ENCODE measurements around the gene NAA15.
"Not testable (repeated sequence)": the region's sequence is repeated elsewhere in the genome, so short reads cannot be mapped to it uniquely, and the experiment has no call there.

The NAA15 gene

DNA sequence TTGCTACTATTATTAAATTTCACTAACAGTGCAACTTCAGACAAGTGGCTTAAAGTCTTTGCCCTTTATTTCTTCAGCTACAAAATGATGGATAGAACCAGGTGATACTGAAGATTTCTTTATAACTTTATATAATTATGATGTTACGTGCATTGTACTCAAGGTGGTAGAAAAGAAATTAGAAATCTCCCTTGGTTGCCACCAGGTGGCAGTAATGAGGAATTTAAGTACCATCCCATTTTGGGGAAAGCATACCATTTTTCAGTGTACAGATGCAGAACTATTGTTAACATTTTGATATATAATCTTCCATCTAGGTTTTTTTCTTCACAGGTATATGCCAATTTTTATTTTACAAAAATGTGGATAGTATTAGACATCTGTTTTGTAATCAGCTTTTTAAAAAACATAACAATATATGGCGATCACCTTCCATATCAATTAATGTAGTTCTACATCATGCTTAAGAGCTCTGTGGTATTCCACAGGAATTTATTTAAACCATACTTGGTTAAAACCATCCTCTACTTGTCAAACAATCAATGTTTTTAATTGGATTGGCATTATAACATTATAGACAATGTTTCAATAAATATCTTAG lies 114.9 kb downstream of the NAA15 start:
- H3K27me3 ChIP-seq (replicated peaks; ENCODE audit: control insufficient read depth, insufficient read depth, low read length), result no peaks in the 10 kb centered on the region

DNA sequence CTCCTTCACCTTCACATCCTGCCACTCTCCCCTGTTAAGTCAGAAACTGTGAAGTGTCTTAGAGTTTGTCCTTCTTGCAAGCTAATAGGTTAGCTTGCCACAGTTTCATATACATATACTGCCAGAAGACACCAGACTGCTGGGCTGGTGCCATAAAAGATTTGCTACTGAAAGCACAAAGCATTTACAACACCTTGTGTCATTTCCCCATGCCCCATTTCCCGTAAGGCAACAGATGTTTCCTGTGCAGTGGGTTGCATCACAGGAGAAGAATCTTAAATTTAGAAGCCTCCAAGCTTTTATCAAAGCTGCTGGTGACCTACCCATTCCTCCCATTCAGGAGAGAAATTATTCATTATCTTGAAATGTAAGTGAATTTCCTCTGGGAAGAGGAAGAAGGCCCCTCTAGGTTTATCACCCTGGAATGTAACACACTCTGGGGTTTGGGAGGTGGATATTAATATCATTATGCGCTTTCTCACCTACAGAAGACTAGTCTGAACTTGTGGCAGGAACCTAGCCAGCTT lies 118.1 kb downstream of the NAA15 start:
- H3K4me1 ChIP-seq (ENCODE audit: control insufficient read depth, insufficient read depth, low read length), result peaks cover 9% of the 10 kb centered on the region
- no peaks in the 10 kb centered on the region for H3K27me3 ChIP-seq (replicated peaks; ENCODE audit: control insufficient read depth, insufficient read depth, low read length)
- no peak overlapping the region for H3K9ac ChIP-seq (ENCODE audit: low read length)
- H3K4me3 ChIP-seq (ENCODE audit: low read length), result no peak overlapping the region
- peak; percentile 52 for DNase-seq (ENCODE audit: low read depth)
- no peaks in the 10 kb centered on the region for H3K9me3 ChIP-seq (ENCODE audit: control insufficient read depth, low read length)
- peaks cover 11% of the 10 kb centered on the region for H3K36me3 ChIP-seq (ENCODE audit: control insufficient read depth, insufficient read depth, low read length, severe bottlenecking)

More for the DNA sequence above, 114.9 kb downstream of the NAA15 start:
- Histone ChIP-seq H3K9me3 (ENCODE audit: control insufficient read depth, low read length) (no peaks in the 10 kb centered on the region), H3K4me1 (ENCODE audit: control insufficient read depth, insufficient read depth, low read length) (peaks cover 9% of the 10 kb centered on the region), H3K36me3 (ENCODE audit: control insufficient read depth, insufficient read depth, low read length, severe bottlenecking) (peaks cover 18% of the 10 kb centered on the region), H3K9ac (ENCODE audit: low read length) (no peak overlapping the region), H3K4me3 (ENCODE audit: low read length) (no peak overlapping the region)
- peak; percentile 69 for DNase-seq (ENCODE audit: low read depth)

DNA sequence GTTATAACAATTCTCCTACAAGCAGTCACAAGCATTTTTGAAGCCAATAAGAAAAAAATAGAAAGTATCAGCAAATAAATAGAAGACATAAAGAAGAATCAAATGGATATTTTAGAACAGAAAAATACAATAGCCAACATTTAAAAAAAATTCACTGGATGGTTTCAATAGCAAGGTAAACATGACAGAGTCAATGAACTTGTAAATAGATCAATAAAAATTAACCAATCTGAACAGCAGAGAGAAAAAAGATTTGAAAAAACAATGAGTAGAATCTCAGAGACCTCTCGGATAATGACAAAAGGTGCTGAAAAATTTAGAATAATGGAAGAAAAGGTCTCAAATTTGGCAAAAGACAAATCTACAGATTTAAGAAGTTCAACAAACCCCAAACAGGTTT lies 119.3 kb downstream of the NAA15 start:
- Histone ChIP-seq H3K9ac (ENCODE audit: low read length) (no peak overlapping the region), H3K27me3 (replicated peaks; ENCODE audit: control insufficient read depth, insufficient read depth, low read length) (no peaks in the 10 kb centered on the region), H3K4me3 (ENCODE audit: low read length) (no peak overlapping the region), H3K4me1 (ENCODE audit: control insufficient read depth, insufficient read depth, low read length) (peaks cover 9% of the 10 kb centered on the region), H3K36me3 (ENCODE audit: control insufficient read depth, insufficient read depth, low read length, severe bottlenecking) (peaks cover 7% of the 10 kb centered on the region), H3K9me3 (ENCODE audit: control insufficient read depth, low read length) (no peaks in the 10 kb centered on the region)
- no peak for DNase-seq (ENCODE audit: low read depth)

DNA sequence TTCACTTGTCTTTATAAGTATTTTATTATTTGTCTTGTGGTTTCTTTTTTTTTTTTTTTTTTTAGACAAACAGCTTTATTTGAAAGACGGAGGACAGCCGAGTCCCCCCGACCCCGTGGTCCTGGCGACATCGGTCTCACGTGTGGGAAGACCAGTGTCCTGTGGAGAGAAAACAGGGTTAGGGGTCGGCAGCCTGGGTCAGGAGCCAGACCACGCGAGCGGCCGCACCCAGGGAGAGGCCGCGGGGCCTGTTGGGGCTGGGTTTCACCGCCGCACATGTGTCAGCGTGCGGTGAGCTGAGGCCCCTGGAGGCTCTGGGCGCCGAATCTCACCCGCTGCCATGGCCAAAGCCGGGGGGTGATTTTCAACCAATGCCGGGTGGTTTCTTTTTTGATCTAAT lies 134.8 kb downstream of the NAA15 start:
- no peak for DNase-seq (ENCODE audit: low read depth)
- Histone ChIP-seq H3K4me3 (ENCODE audit: low read length) (no peak overlapping the region), H3K4me1 (ENCODE audit: control insufficient read depth, insufficient read depth, low read length) (no peaks in the 10 kb centered on the region), H3K9ac (ENCODE audit: low read length) (no peak overlapping the region), H3K36me3 (ENCODE audit: control insufficient read depth, insufficient read depth, low read length, severe bottlenecking) (peaks cover 33% of the 10 kb centered on the region), H3K27me3 (replicated peaks; ENCODE audit: control insufficient read depth, insufficient read depth, low read length) (no peaks in the 10 kb centered on the region), H3K9me3 (ENCODE audit: control insufficient read depth, low read length) (peaks cover 22% of the 10 kb centered on the region)

DNA sequence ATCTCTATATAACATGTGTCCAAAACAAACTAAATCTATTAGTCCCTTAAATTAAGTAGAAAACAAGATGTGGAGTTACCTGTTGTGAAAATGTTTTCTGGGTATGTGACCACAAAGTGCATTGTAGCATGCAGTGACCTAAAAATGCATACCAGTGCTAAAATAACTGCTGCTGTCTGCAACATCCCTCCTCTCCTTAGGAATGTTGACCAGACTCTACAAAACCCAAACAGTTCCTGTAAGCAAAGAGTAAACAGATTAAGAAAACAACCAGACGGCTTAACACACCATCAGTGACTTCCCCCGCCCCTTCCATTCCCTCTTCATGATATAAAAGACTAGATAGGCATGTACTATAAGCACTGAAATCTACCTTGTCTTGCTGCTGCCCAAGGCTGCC lies 136.8 kb downstream of the NAA15 start:
- Histone ChIP-seq H3K4me3 (ENCODE audit: low read length) (no peak overlapping the region), H3K27me3 (replicated peaks; ENCODE audit: control insufficient read depth, insufficient read depth, low read length) (no peaks in the 10 kb centered on the region), H3K9ac (ENCODE audit: low read length) (no peak overlapping the region), H3K4me1 (ENCODE audit: control insufficient read depth, insufficient read depth, low read length) (no peaks in the 10 kb centered on the region), H3K9me3 (ENCODE audit: control insufficient read depth, low read length) (peaks cover 22% of the 10 kb centered on the region), H3K36me3 (ENCODE audit: control insufficient read depth, insufficient read depth, low read length, severe bottlenecking) (peaks cover 35% of the 10 kb centered on the region)
- DNase-seq (ENCODE audit: low read depth), result no peak

DNA sequence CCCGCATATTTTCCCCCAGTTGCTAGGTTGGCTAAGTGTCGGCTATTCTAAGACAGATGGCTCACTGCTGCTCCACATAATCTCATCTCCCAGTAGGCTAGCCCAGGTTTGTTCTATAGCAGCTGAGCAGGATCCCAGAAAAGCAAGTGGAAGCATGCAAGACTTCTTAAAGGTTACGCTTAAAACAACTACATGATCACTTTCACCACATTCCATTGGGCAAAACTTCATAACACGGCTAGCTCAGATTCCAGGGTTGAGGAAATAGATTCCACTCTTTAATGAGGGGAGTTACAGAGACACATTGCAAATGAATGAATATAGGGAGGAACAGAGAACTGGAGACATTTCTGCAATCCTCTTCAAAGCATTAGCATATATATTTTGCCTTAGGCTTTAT lies 139.7 kb downstream of the NAA15 start:
- Histone ChIP-seq H3K9ac (ENCODE audit: low read length) (no peak overlapping the region), H3K4me3 (ENCODE audit: low read length) (no peak overlapping the region), H3K9me3 (ENCODE audit: control insufficient read depth, low read length) (peaks cover 22% of the 10 kb centered on the region), H3K36me3 (ENCODE audit: control insufficient read depth, insufficient read depth, low read length, severe bottlenecking) (peaks cover 35% of the 10 kb centered on the region), H3K27me3 (replicated peaks; ENCODE audit: control insufficient read depth, insufficient read depth, low read length) (no peaks in the 10 kb centered on the region), H3K4me1 (ENCODE audit: control insufficient read depth, insufficient read depth, low read length) (no peaks in the 10 kb centered on the region)
- DNase-seq (ENCODE audit: low read depth), result no peak

DNA sequence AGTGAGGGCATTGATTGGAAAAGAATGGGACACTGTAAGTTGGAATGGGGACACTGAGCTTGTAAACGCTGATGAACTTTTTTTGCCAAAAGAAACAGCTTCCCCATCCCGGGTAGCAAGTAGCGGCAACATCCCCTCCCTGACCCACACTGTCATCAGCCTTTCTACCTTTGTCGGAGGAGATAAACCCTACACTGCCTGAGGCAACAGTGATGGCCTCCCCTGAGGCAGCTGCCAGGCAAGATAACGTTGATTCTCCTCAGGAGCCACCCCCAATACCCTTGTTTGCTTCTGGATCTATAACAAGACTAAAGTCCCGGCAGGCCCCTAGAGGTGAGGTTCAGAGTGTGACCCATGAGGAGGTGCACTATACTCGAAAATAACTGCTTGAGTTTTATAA lies 142.4 kb downstream of the NAA15 start:
- H3K27me3 ChIP-seq (replicated peaks; ENCODE audit: control insufficient read depth, insufficient read depth, low read length), result no peaks in the 10 kb centered on the region
- H3K4me3 ChIP-seq (ENCODE audit: low read length), result no peak overlapping the region
- H3K4me1 ChIP-seq (ENCODE audit: control insufficient read depth, insufficient read depth, low read length), result no peaks in the 10 kb centered on the region
- DNase-seq (ENCODE audit: low read depth), result no peak
- no peak overlapping the region for H3K9ac ChIP-seq (ENCODE audit: low read length)
- peaks cover 5% of the 10 kb centered on the region for H3K9me3 ChIP-seq (ENCODE audit: control insufficient read depth, low read length)
- H3K36me3 ChIP-seq (ENCODE audit: control insufficient read depth, insufficient read depth, low read length, severe bottlenecking), result peaks cover 12% of the 10 kb centered on the region

DNA sequence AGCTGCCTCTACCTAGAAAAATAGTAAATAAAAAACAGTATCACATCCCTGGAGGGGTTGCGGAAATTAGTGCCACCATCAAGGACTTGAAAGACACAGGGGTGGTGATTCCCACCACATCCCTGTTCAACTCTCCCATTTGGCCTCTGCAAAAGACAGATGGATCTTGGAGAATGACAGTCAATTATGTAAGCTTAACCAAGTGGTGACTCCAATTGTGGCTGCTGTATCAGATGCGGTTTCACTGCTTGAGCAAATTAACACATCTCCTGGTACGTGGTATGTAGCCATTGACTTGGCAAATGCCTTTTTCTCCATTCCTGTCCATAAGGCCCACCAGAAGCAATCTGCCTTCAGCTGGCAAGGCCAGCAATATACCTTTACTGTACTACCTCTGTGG lies 143.6 kb downstream of the NAA15 start:
- not testable (repeated sequence) for H3K4me3 ChIP-seq (ENCODE audit: low read length); H3K9ac ChIP-seq (ENCODE audit: low read length); H3K9me3 ChIP-seq (ENCODE audit: control insufficient read depth, low read length); H3K36me3 ChIP-seq (ENCODE audit: control insufficient read depth, insufficient read depth, low read length, severe bottlenecking); H3K4me1 ChIP-seq (ENCODE audit: control insufficient read depth, insufficient read depth, low read length); H3K27me3 ChIP-seq (replicated peaks; ENCODE audit: control insufficient read depth, insufficient read depth, low read length); DNase-seq (ENCODE audit: low read depth)

DNA sequence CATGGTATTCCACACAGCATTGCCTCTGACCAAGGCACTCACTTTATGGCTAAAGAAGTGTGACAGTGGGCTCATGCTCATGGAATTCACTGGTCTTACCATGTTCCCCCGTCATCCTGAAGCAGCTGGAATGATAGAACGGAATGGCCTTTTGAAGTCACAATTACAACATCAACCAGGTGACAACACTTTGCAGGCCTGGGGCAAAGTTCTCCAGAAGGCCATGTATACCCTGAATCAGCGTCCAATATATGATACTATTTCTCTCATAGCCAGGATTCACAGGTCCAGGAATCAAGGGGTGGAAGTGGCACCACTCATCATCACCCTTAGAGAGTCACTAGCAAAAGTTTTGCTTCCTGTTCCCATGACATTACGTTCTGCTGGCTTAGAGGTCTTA lies 145.8 kb downstream of the NAA15 start:
- not testable (repeated sequence) for H3K4me3 ChIP-seq (ENCODE audit: low read length); H3K36me3 ChIP-seq (ENCODE audit: control insufficient read depth, insufficient read depth, low read length, severe bottlenecking); H3K27me3 ChIP-seq (replicated peaks; ENCODE audit: control insufficient read depth, insufficient read depth, low read length); DNase-seq (ENCODE audit: low read depth); H3K9ac ChIP-seq (ENCODE audit: low read length); H3K9me3 ChIP-seq (ENCODE audit: control insufficient read depth, low read length)
- H3K4me1 ChIP-seq (ENCODE audit: control insufficient read depth, insufficient read depth, low read length), result peaks cover 12% of the 10 kb centered on the region

DNA sequence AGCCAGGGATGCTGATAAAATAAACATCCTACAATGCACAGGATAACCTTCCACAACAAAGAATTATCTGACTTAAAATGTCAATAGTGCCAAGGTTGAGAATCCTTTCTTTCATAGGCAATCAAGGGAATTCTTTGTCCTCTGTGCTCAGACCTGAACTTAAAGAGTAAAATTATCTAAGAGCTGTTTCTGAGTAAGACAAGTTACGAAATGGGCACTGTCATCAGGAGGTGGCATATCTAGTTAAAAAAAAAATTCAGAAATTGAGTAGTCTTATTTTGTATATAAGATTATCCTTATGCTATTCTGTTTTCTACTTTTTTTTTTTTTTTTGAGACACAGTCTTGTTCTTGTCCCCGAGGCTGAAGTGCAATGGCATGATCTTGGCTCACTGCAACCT lies 149.3 kb downstream of the NAA15 start:
- Histone ChIP-seq H3K9me3 (ENCODE audit: control insufficient read depth, low read length) (no peaks in the 10 kb centered on the region), H3K4me3 (ENCODE audit: low read length) (no peak overlapping the region), H3K36me3 (ENCODE audit: control insufficient read depth, insufficient read depth, low read length, severe bottlenecking) (no peaks in the 10 kb centered on the region), H3K9ac (ENCODE audit: low read length) (no peak overlapping the region), H3K27me3 (replicated peaks; ENCODE audit: control insufficient read depth, insufficient read depth, low read length) (no peaks in the 10 kb centered on the region), H3K4me1 (ENCODE audit: control insufficient read depth, insufficient read depth, low read length) (peaks cover 29% of the 10 kb centered on the region)
- DNase-seq (ENCODE audit: low read depth), result no peak

DNA sequence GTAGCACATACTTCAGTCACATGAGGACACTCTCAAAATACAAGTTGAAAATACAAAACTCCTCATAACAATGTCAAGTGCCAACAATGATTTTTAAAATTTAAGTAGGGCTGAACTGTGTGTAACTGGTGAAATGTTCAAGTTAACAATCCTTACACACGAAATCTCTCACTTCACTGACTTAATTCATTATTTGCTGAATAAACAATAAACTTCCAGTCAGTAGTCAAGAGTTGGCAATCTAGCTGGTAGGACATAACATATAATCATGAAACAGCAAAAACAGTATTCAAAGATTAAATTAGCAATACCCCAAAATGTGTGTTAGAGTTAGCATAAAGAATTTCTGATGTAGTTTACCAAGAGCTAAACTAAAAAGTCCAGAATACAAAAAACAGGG lies 150.7 kb downstream of the NAA15 start:
- peaks cover 42% of the 10 kb centered on the region for H3K4me1 ChIP-seq (ENCODE audit: control insufficient read depth, insufficient read depth, low read length)
- peak overlapping the region; percentile 92 for H3K9ac ChIP-seq (ENCODE audit: low read length)
- H3K27me3 ChIP-seq (replicated peaks; ENCODE audit: control insufficient read depth, insufficient read depth, low read length), result no peaks in the 10 kb centered on the region
- no peak for DNase-seq (ENCODE audit: low read depth)
- peak overlapping the region; percentile 97 for H3K4me3 ChIP-seq (ENCODE audit: low read length)
- no peaks in the 10 kb centered on the region for H3K36me3 ChIP-seq (ENCODE audit: control insufficient read depth, insufficient read depth, low read length, severe bottlenecking)
- H3K9me3 ChIP-seq (ENCODE audit: control insufficient read depth, low read length), result no peaks in the 10 kb centered on the region

DNA sequence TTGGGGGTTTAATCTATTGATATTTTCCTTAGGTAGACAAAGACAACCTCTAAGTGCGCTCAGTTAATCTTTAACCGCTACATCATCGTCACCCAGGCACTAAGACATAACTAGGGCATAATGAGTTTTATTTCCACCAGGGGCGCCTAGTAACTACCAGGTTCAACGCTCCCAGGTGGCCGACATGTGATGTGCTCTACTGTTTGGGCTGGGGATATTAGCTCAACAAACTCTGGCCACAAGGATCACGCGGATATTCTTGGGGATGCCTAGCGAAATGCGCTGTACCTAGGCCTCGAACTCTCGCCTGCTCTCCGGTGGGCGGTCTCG lies 151.7 kb downstream of the NAA15 start:
- no peak for DNase-seq (ENCODE audit: low read depth)
- no peaks in the 10 kb centered on the region for H3K36me3 ChIP-seq (ENCODE audit: control insufficient read depth, insufficient read depth, low read length, severe bottlenecking)
- H3K9ac ChIP-seq (ENCODE audit: low read length), result peak overlapping the region; percentile 92
- peak overlapping the region; percentile 97 for H3K4me3 ChIP-seq (ENCODE audit: low read length)
- peaks cover 47% of the 10 kb centered on the region for H3K4me1 ChIP-seq (ENCODE audit: control insufficient read depth, insufficient read depth, low read length)
- no peaks in the 10 kb centered on the region for H3K9me3 ChIP-seq (ENCODE audit: control insufficient read depth, low read length)
- H3K27me3 ChIP-seq (replicated peaks; ENCODE audit: control insufficient read depth, insufficient read depth, low read length), result no peaks in the 10 kb centered on the region
